GM12878 (cell line): Measurements from ENCODE around the gene ADAMTS18. TPM values are rescaled to one million over a fixed set of nuclear protein-coding genes. Genes with fewer than 3 reads are reported as not detected.

Experiments used
- ATAC-seq: fragments of 200-7000 bp; cut with Tn5 transposase; 3 replicates; pipeline ENCODE4 v1.9.1; 2020; ENCODE audit warnings: mild to moderate bottlenecking, moderate library complexity
- BruUV-seq: library from RNA; stranded (reverse); fragments of 400-500 nt; replicated peaks from 2 replicates; lab custom pipeline; 2021; lab: Mats Ljungman, UMichigan
- CTCF ChIA-PET: fragments of 300-600 bp; sonication (Branson Sonifier 250); formaldehyde crosslinking; extraction: SDS; loops from one replicate; lab custom pipeline; 2021; ENCODE audit warnings: inconsistent platforms; lab: Yijun Ruan, JAX
- POLR2A ChIA-PET: fragments of 350-600 bp; formaldehyde crosslinking; extraction: SDS; loops from one replicate; lab custom pipeline; 2021; ENCODE audit warnings: inconsistent platforms; lab: Charles Lee
- RAD21 ChIA-PET: fragments of 300-600 bp; sonication (Branson Sonifier 250); formaldehyde crosslinking; loops from one replicate; lab custom pipeline; 2023; ENCODE audit warnings: antibody characterized with exemption; ENCODE audit not compliant: unreplicated experiment; lab: Charles Lee
- SMC1A ChIA-PET: fragments of 300-600 bp; sonication (Branson Sonifier 250); formaldehyde crosslinking; loops from one replicate; lab custom pipeline; 2023; ENCODE audit not compliant: unreplicated experiment, uncharacterized antibody; lab: Charles Lee
- DNase-seq: peaks from one replicate; pipeline ENCODE4 v3.0.0-alpha.2; 2011; ENCODE audit warnings: low read depth, low spot score
- FAIRE-seq: peaks from 3 replicates; lab custom pipeline; 2011; peaks lifted over from hg19 to GRCh38; lab: Jason Lieb, UNC
- H2AFZ ChIP-seq: 2 replicates; pipeline ENCODE4 v1.6.0; 2011; ENCODE audit warnings: low read depth, low read length, control low read depth; ENCODE audit not compliant: control insufficient read depth
- H3K27ac ChIP-seq: 2 replicates; pipeline ENCODE4 v1.5.1; 2011; ENCODE audit warnings: control low read depth; ENCODE audit not compliant: control insufficient read depth, insufficient read depth
- H3K27me3 ChIP-seq, 2 experiments: replicated peaks in 1 of 2; 2 replicates each; pipeline versions ENCODE4 v1.6.0 to v1.6.1; 2011; ENCODE audit warnings: low read length in 1 of 2; ENCODE audit not compliant: control insufficient read depth in 2 of 2, insufficient read depth in 2 of 2
- H3K36me3 ChIP-seq, 2 experiments: 2 replicates each; pipeline ENCODE4 v1.5.1; 2011; ENCODE audit warnings: low read length in 1 of 2; ENCODE audit not compliant: control insufficient read depth in 2 of 2, insufficient read depth in 2 of 2
- H3K4me1 ChIP-seq: 2 replicates; pipeline ENCODE4 v1.6.1; 2011; ENCODE audit warnings: mild to moderate bottlenecking, low read length, moderate library complexity, mixed read lengths; ENCODE audit not compliant: control insufficient read depth, insufficient read depth
- H3K4me2 ChIP-seq: 2 replicates; pipeline ENCODE4 v1.6.0; 2011; ENCODE audit warnings: control low read depth; ENCODE audit not compliant: control insufficient read depth, insufficient read depth
- H3K4me3 ChIP-seq: fragments of 200-600 bp; sonication (generic); 2 replicates; pipeline ENCODE4 v1.5.1; 2016
- H3K79me2 ChIP-seq: 2 replicates; pipeline ENCODE4 v1.6.0; 2011; ENCODE audit warnings: low read length; ENCODE audit not compliant: control insufficient read depth, insufficient read depth
- H3K9ac ChIP-seq: 2 replicates; pipeline ENCODE4 v1.8.0; 2011; ENCODE audit warnings: low read length, control low read depth, mixed read lengths; ENCODE audit not compliant: control insufficient read depth, insufficient read depth
- H3K9me3 ChIP-seq: replicated peaks from 3 replicates; pipeline ENCODE4 v1.5.1; 2011; ENCODE audit warnings: mild to moderate bottlenecking, low read length; ENCODE audit not compliant: control insufficient read depth, insufficient read depth
- H4K20me1 ChIP-seq: 2 replicates; pipeline ENCODE4 v1.6.0; 2011; ENCODE audit not compliant: control insufficient read depth, insufficient read depth
- BCL3 ChIP-seq: IDR thresholded peaks from 2 replicates; pipeline ENCODE4 v1.6.1; 2011; ENCODE audit warnings: borderline replicate concordance, low read depth, mild to moderate bottlenecking, moderate library complexity, low read length; ENCODE audit not compliant: insufficient read depth, poor library complexity, severe bottlenecking
- CTCF ChIP-seq, 3 experiments: IDR thresholded peaks in 2 of 3; conservative IDR thresholded peaks in 1 of 3; 2 replicates each; pipeline ENCODE4 v1.5.1; 2011; ENCODE audit warnings: low read depth in 3 of 3, low read length in 3 of 3, mild to moderate bottlenecking in 3 of 3, control low read depth in 2 of 3, moderate library complexity in 2 of 3, inconsistent platforms in 1 of 3, mixed read lengths in 1 of 3; ENCODE audit not compliant: control insufficient read depth in 2 of 3, insufficient read depth in 1 of 3; ENCODE audit errors: extremely low read depth in 1 of 3
- PRDM15 ChIP-seq: fragments of 450-650 bp; formaldehyde crosslinking; IDR thresholded peaks from 2 replicates; pipeline ENCODE4 v1.4.0; 2020; ENCODE audit warnings: mild to moderate bottlenecking, moderate library complexity
- STAT3 ChIP-seq: IDR thresholded peaks from 2 replicates; pipeline ENCODE4 v1.6.1; 2011; ENCODE audit warnings: low read depth, low read length, improper control_type of control experiment
- YBX1 ChIP-seq: fragments of 450-650 bp; IDR thresholded peaks from 2 replicates; pipeline ENCODE4 v1.6.1; 2016; ENCODE audit warnings: antibody characterized with exemption
- WGBS: methylation state at CpG from one replicate; pipeline ENCODE4 v1.1.6; 2016; ENCODE audit warnings: low lambda C conversion rate; ENCODE audit not compliant: insufficient replicate concordance, insufficient coverage; ENCODE audit errors: missing lambda C conversion rate; 5-methylcytosine and 5-hydroxymethylcytosine counted together
- in situ Hi-C: fragments of 300-500 bp; cut with MboI; formaldehyde crosslinking; loops from 9 replicates; pipeline ENCODE4 v1.14.3; 2018; ENCODE audit warnings: mixed read lengths
- intact Hi-C: fragments of 100-400 bp; cut with micrococcal nuclease; formaldehyde crosslinking; loops from one replicate; pipeline ENCODE4 v1.14.2; 2022; ENCODE audit not compliant: unreplicated experiment
- polyA plus RNA-seq, 11 experiments: library from polyadenylated mRNA; depleted of rRNA in 4 of 11; unstranded in 6 of 11; stranded (reverse) in 5 of 11; fragments of >200 nt; fragmentation: Nextera tagmentation in 4 of 11; fragmentation: Illumina TruSeq in 1 of 11; extraction: Ambion mirVana in 4 of 11; extraction: Trizol in 1 of 11; gene quantifications; 1 replicate in 1 of 11; 2 replicates in 10 of 11; pipeline versions ENCODE4 v1.2.1 to v1.2.3, GENCODE V29; 2011 to 2016; ENCODE audit warnings: inconsistent platforms in 2 of 11, missing spikeins in 2 of 11, low read depth in 1 of 11
- total RNA-seq, 4 experiments: library from RNA; depleted of rRNA in 3 of 4; stranded (reverse); fragments of >200 nt in 3 of 4; fragmentation: Illumina TruSeq in 1 of 4; extraction: Trizol in 1 of 4; gene quantifications; 2 replicates each; pipeline versions ENCODE4 v1.2.1 to v1.2.3, GENCODE V29; 2013 to 2021

The ADAMTS18 gene
- total and polyA plus RNA-seq, 10 of the 15 experiments (the other 5 are each of a cell fraction or from before 2014, with no cell fraction given), result not detected

GRCh38 chr16:77439106-77439505 is 4.3 kb upstream of the ADAMTS18 start (continued):
- TF ChIP-seq PRDM15 (CRISPR knock-in tag) (no peak), YBX1 (no peak), BCL3 (no peak)

- FAIRE-seq, result no peak
- H3K79me2 ChIP-seq, result no peaks in the 10 kb centered on the region
- no peak overlapping the region for H3K4me2 ChIP-seq
- no peak for DNase-seq
- in situ Hi-C loops (no loop called here), intact Hi-C loops (loop anchor here (10.0 kb wide), 1 partner anchor 147 kb away; no protein-coding TSS in a partner anchor)
- no peak overlapping the region for H2AFZ ChIP-seq
- no peaks in the 10 kb centered on the region for H4K20me1 ChIP-seq
- H3K9me3 ChIP-seq, result no peaks in the 10 kb centered on the region
- no peaks in the 10 kb centered on the region for H3K4me1 ChIP-seq
- TF ChIP-seq STAT3 (no peak), CTCF (IDR thresholded peaks at IDR 0.05 in 2 of 3, conservative IDR thresholded peaks at IDR 0.05 in 1 of 3; ENCODE audit: control insufficient read depth in 2 of 3, extremely low read depth in 1 of 3, insufficient read depth in 1 of 3, low read depth in 3 of 3, low read length in 3 of 3) (peak in 1 of 3 experiments; percentile 6; a peak in 1 of 6 replicates)
- H3K27ac ChIP-seq, result no peak overlapping the region
- ChIA-PET SMC1A (interaction anchor here (1.0 to 1.7 kb wide), 2 partner anchors 146 to 148 kb away, joined by 4 read pairs; no protein-coding TSS in a partner anchor), POLR2A (no interaction called here), RAD21 (interaction anchor here (1.0 kb wide), 1 partner anchor 145 kb away, joined by 3 read pairs; no protein-coding TSS in a partner anchor), CTCF (no interaction called here)
- no peak overlapping the region for H3K9ac ChIP-seq
- no peak for ATAC-seq
- H3K4me3 ChIP-seq, result no peak overlapping the region
- no peaks in the 10 kb centered on the region for H3K36me3 ChIP-seq
- 26% methylated on average over 2 of the region's 2 CpGs for WGBS
- no TSS peak for BruUV-seq
- H3K27me3 ChIP-seq, result peaks cover 0 to 2% of the 10 kb centered on the region in 2 experiments; a peak in 2 of 4 replicates
Observed at GRCh38 chr16:77437859-77438258, 3.0 kb upstream of the ADAMTS18 start.
